HK-2 (cell line): ENCODE measurements around the gene XIRP2.

ENCODE experiments used
- DNase-seq: peaks from one replicate; pipeline ENCODE4 v3.0.0-alpha.2; 2018; ENCODE audit not compliant: unreplicated experiment

XIRP2 gene, protein sequence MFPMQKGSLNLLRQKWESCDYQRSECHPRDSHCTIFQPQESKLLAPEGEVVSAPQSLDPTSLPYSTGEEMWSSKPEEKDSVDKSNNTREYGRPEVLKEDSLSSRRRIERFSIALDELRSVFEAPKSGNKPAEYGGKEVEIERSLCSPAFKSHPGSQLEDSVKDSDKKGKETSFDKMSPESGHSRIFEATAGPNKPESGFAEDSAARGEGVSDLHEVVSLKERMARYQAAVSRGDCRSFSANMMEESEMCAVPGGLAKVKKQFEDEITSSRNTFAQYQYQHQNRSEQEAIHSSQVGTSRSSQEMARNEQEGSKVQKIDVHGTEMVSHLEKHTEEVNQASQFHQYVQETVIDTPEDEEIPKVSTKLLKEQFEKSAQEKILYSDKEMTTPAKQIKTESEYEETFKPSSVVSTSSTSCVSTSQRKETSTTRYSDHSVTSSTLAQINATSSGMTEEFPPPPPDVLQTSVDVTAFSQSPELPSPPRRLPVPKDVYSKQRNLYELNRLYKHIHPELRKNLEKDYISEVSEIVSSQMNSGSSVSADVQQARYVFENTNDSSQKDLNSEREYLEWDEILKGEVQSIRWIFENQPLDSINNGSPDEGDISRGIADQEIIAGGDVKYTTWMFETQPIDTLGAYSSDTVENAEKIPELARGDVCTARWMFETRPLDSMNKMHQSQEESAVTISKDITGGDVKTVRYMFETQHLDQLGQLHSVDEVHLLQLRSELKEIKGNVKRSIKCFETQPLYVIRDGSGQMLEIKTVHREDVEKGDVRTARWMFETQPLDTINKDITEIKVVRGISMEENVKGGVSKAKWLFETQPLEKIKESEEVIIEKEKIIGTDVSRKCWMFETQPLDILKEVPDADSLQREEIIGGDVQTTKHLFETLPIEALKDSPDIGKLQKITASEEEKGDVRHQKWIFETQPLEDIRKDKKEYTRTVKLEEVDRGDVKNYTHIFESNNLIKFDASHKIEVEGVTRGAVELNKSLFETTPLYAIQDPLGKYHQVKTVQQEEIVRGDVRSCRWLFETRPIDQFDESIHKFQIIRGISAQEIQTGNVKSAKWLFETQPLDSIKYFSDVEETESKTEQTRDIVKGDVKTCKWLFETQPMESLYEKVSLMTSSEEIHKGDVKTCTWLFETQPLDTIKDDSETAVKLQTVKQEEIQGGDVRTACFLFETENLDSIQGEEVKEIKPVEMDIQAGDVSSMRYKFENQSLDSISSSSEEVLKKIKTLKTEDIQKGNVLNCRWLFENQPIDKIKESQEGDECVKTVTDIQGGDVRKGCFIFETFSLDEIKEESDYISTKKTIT (N-terminal part only)

DNA sequence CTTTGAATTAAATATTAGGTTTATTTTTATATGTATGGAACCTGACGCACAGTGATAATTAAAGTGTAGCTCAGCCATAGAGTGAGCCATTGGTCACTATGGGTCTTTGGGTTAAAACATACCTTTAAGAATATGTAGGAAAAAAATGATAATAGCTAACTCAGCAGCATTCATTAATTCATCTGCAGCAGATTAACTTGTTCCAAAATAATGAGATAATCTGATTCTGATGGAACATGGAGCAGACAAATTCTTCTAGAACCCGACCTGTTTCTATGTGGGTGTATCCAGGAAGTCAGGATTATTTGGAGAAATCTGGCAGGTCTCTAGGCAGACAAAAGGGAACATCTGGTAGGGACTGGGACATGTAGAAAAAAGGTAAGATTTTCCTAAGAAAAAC is at the start of gene XIRP2:
XIRP2 (plus strand) TSS at position 301 of the 400 bp plus-strand sequence. CDS start 15,003 bp downstream, outside the sequence.
- DNase-seq = no peak

- DNase-seq = no peak
Measured at GRCh38 chr2:166841152-166841551, 47.1 kb upstream of the XIRP2 start.

GRCh38 chr2:166841679-166842078 is 46.6 kb upstream of the XIRP2 start:
- no peak for DNase-seq

- no peak for DNase-seq
Measured at GRCh38 chr2:166844111-166844510, 44.2 kb upstream of the XIRP2 start.

GRCh38 chr2:166862468-166863132 is 25.7 kb upstream of the XIRP2 start:
- no peak for DNase-seq

- DNase-seq = no peak
Measured at GRCh38 chr2:166867874-166868514, 20.3 kb upstream of the XIRP2 start.

GRCh38 chr2:166870346-166870745 is 17.9 kb upstream of the XIRP2 start:
- DNase-seq = no peak

DNA sequence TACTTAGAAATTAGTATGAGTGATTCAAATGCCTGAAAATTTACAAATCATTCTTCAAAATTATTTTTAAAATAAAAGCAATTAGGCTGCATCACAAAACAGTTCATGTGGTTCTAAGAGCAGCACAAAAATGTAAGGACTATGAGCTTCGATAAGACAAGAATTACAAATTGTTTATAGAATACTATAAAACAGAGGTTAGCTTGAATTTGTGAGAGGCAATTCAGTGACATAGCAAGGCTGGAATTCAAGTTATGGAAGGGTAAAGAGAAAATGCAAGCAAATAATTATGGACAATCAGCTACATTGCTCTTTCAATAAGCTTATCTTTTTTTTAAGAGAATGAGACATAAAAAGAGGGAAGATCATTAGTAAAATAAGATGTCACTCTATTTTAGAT is 7.1 kb upstream of the XIRP2 start:
- no peak for DNase-seq

- no peak for DNase-seq
Measured at GRCh38 chr2:166882851-166883250, 5.4 kb upstream of the XIRP2 start.

DNA sequence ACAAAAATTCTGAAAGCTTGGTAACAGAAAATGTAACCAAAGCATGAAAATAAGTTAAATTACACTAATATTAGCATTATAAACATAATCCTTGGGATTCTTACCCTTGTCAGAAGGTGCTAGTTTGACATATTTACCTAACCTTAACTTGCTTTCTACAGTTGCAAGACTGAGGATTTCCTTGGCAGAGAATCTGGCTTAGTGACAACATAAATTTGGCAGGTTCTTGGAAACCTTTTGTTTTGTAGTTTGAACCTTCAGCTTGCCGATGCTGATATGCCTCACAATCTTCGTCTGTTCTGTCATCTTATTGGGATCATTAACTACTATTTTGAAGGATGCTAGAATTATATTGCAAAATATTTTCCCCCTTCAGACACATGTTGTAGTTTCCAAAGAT is 3.4 kb downstream of the XIRP2 start:
- no peak for DNase-seq

DNA sequence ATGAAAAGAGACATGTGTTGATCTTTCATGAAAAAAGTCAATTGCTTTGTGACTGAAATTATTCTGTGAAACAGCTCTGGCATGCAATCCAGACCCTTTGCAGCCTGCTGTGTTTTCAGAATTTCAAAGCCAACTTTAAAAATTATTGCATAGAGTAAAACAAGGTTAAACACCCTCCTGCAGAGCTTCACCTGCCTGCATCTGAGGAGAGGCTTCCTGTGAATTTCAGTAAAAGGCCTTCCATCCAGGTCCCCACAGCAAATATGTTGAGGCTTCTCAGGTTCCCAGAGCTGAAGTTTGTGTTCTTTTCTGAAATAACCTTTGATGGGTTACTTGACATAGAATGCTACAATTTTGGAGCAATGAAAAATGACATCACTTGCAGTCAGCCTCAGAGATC is 4.1 kb downstream of the XIRP2 start:
- DNase-seq = no peak

- DNase-seq = no peak
Measured at GRCh38 chr2:166895243-166895642, 7.0 kb downstream of the XIRP2 start.

DNA sequence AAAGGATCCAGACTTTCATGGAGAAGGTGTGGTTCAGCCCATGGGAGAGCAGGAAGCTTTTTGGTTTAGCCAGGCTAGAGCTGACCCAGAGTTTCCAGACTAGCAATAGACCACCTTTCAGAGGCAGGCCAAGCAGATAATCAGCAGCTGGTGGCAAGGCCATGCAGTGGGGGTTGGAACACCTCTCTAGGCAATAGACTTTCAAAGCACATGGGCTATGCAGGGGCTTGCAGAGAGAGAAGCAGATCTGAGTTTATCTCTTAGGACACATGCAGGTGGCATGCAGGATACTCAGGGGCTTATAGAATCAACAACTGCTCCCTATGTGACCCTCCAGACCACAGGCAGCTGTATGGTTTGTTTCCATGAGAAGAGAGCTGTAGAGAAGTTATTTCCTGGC is 9.4 kb downstream of the XIRP2 start:
- DNase-seq = no peak

DNA sequence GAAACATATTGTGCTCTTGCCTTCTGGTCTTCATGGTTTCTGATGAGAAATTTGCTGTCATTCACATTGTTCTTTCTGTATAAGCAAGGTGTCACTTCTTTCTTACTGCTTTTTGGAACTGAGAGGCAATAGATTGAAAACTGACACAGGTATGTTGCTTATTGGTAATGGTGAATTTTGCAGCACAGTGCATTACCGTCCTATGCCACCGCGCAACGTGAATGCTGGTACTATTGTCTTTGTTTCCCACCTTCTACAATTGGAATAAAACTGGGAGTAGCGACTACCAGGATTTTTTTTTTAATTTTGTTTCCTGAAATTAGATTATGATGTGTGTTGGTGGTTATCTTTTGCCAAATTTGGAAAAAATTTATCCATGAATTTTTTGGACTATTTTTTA is 11.4 kb downstream of the XIRP2 start:
- no peak for DNase-seq

DNA sequence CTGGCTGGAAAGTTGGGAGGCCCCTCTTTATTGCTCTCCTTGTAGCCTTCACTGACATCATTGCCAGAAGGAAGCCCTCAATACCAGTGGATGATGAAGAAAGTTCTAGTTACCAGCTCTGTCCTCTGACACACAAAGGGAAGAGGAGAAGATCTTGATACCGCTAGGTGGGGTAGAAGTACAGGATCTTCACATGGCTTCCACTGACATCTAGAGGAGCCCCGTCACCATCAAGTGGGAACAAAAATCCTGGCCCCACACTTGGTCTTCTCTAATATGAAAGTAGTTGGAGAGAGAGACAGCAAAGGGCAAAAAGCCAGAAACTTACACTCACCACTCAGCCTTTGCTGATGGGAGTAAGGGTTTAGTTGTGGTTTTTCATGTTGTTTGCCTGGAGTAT is 12.4 kb downstream of the XIRP2 start:
- no peak for DNase-seq

DNA sequence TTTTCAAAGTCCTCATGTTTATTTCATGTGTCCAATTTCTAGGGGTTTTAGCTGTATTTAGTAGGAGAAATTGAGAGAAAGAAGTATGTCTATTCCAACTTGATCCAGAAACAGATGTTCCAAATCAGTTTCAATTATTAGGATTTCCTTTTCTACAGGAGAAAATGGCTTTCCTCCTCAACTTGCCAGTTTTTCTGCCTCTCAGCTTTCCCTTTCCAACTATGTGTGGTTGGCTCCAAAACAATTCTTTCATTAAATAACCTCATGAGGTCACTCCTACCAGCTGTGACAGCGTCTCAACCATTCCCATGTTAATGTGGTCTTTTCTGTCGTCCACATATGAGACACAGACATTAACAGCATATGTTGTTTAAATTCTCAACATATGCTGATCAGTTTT is 13.1 kb downstream of the XIRP2 start:
- no peak for DNase-seq

- no peak for DNase-seq
Measured at GRCh38 chr2:166916987-166917386, 28.7 kb downstream of the XIRP2 start.

GRCh38 chr2:166917415-166917814 is 29.1 kb downstream of the XIRP2 start:
- DNase-seq = no peak

GRCh38 chr2:166921261-166921896 is 33.1 kb downstream of the XIRP2 start:
- no peak for DNase-seq

DNA sequence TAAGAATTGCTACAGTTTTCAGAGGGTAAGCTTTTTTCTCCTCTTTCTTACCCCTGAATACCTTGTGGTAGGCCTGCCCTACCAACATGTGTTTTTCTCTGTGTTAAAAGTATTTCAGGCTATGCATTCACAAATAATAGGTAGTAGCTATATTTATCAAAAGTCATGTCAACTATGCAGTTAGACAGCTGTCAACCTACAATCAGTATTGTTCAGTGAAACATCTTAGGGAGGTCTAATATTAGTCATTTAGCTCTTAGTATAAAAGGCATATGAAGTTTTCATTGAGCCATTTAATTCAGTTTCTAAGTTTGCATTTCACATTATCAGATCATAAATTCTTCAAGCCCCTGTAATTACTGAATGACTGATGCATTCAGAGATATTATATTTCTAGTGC is 36.7 kb downstream of the XIRP2 start:
- DNase-seq = no peak

DNA sequence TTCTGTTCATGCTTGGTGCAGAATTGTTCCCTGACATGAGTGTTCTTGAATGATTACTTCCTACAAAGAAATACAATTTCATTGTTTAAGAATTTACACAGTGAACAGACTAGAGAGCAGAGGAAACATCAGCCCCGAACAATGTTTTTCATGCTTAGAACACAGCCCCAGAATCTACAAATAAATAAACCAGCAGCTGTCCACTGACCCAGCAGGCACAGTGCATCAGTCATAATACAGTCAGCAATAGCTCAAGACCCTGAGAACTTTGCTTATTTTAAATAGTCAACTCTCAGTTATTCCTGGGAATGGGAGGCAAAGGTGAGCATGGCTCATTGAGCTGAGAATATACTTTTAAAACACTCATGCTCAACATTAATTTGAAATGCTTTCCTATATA is 38.4 kb downstream of the XIRP2 start:
- no peak for DNase-seq
